A549 (cell line): ENCODE measurements around the gene UBE2E2.

Source experiments
- BHLHE40 ChIP-seq: IDR thresholded peaks from 2 replicates; pipeline ENCODE4 v1.6.1; 2012; ENCODE audit warnings: low read depth, low read length, inconsistent platforms
- CBX2 ChIP-seq: fragments of 200-600 bp; sonication (generic); IDR thresholded peaks from 2 replicates; pipeline ENCODE4 v1.6.1; 2016; ENCODE audit warnings: low read depth, mild to moderate bottlenecking, borderline replicate concordance
- ESRRA ChIP-seq: fragments of 150-350 bp; IDR thresholded peaks from 2 replicates; pipeline ENCODE4 v1.6.1; 2014; ENCODE audit warnings: mild to moderate bottlenecking, low read length, borderline replicate concordance
- FOSL2 ChIP-seq, 2 experiments: fragments of 450-650 bp in 1 of 2; fragments of >200 bp in 1 of 2; sonication (Bioruptor Twin) in 1 of 2; formaldehyde crosslinking; IDR thresholded peaks; 2 replicates each; pipeline versions ENCODE4 v1.5.0 to v1.6.1; 2016 to 2020; ENCODE audit warnings: mild to moderate bottlenecking in 1 of 2, moderate library complexity in 1 of 2
- HEYL ChIP-seq: fragments of 250-450 bp; sonication (Bioruptor Pico); IDR thresholded peaks from 2 replicates; pipeline ENCODE4 v1.8.0; 2021; ENCODE audit warnings: mild to moderate bottlenecking, moderate library complexity
- NPAS2 ChIP-seq: fragments of 250-450 bp; sonication (Bioruptor Pico); IDR thresholded peaks from 2 replicates; pipeline ENCODE4 v1.8.0; 2022; ENCODE audit warnings: mild to moderate bottlenecking, moderate library complexity, borderline replicate concordance
- POLR2A ChIP-seq: IDR thresholded peaks from 2 replicates; pipeline ENCODE4 v1.6.1; 2012; ENCODE audit warnings: mild to moderate bottlenecking, low read length
- TF ChIP-seq, protein P1 (sequence below): fragments of >200 bp; sonication (Bioruptor Twin); formaldehyde crosslinking; IDR thresholded peaks from 3 replicates; pipeline ENCODE4 v1.5.1; 2016
- TF ChIP-seq, protein P2 (sequence below): fragments of 450-650 bp; IDR thresholded peaks from 2 replicates; pipeline ENCODE4 v1.6.1; 2014; ENCODE audit warnings: antibody characterized with exemption
- TF ChIP-seq, protein P3 (sequence below): IDR thresholded peaks from 2 replicates; pipeline ENCODE4 v1.6.1; 2012
- TF ChIP-seq, protein P4 (sequence below): fragments of 200-600 bp; sonication (generic); IDR thresholded peaks from 2 replicates; pipeline ENCODE4 v1.6.1; 2016; ENCODE audit warnings: antibody characterized with exemption, mild to moderate bottlenecking, moderate library complexity

DNA sequence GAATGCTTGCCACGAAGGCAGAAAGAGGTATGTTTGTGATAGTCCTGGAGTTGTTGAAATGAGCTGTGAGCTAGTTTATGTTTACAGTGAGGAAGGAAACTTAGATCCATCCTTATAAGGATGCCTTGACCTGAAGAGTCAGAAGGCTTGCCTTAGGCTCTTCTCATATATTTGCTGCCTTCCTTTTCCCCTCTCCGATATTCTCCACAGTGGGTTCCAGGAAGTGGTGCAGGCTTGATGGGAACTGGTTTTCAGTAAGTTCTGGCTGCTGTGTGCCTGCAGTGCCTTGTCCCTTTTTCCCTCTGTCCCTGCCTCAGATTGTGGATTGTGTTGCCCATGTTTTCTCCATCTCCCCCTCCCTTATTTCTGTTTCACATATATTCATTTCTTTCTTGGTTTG, 315.3 kb downstream of the UBE2E2 start:
- TF ChIP-seq, protein P1, sequence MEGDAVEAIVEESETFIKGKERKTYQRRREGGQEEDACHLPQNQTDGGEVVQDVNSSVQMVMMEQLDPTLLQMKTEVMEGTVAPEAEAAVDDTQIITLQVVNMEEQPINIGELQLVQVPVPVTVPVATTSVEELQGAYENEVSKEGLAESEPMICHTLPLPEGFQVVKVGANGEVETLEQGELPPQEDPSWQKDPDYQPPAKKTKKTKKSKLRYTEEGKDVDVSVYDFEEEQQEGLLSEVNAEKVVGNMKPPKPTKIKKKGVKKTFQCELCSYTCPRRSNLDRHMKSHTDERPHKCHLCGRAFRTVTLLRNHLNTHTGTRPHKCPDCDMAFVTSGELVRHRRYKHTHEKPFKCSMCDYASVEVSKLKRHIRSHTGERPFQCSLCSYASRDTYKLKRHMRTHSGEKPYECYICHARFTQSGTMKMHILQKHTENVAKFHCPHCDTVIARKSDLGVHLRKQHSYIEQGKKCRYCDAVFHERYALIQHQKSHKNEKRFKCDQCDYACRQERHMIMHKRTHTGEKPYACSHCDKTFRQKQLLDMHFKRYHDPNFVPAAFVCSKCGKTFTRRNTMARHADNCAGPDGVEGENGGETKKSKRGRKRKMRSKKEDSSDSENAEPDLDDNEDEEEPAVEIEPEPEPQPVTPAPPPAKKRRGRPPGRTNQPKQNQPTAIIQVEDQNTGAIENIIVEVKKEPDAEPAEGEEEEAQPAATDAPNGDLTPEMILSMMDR: no peak
- TF ChIP-seq BHLHE40 (no peak), POLR2A (no peak), CBX2 (no peak), HEYL (CRISPR knock-in tag) (no peak), ESRRA (no peak), FOSL2 (IDR thresholded peaks at IDR 0.05) (no peak), FOSL2 (CRISPR knock-in tag; IDR thresholded peaks at IDR 0.05) (no peak), NPAS2 (CRISPR knock-in tag) (no peak)
- TF ChIP-seq, protein P2, sequence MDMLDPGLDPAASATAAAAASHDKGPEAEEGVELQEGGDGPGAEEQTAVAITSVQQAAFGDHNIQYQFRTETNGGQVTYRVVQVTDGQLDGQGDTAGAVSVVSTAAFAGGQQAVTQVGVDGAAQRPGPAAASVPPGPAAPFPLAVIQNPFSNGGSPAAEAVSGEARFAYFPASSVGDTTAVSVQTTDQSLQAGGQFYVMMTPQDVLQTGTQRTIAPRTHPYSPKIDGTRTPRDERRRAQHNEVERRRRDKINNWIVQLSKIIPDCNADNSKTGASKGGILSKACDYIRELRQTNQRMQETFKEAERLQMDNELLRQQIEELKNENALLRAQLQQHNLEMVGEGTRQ: no peak
- TF ChIP-seq, protein P3, sequence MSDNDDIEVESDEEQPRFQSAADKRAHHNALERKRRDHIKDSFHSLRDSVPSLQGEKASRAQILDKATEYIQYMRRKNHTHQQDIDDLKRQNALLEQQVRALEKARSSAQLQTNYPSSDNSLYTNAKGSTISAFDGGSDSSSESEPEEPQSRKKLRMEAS: no peak
- TF ChIP-seq, protein P4, sequence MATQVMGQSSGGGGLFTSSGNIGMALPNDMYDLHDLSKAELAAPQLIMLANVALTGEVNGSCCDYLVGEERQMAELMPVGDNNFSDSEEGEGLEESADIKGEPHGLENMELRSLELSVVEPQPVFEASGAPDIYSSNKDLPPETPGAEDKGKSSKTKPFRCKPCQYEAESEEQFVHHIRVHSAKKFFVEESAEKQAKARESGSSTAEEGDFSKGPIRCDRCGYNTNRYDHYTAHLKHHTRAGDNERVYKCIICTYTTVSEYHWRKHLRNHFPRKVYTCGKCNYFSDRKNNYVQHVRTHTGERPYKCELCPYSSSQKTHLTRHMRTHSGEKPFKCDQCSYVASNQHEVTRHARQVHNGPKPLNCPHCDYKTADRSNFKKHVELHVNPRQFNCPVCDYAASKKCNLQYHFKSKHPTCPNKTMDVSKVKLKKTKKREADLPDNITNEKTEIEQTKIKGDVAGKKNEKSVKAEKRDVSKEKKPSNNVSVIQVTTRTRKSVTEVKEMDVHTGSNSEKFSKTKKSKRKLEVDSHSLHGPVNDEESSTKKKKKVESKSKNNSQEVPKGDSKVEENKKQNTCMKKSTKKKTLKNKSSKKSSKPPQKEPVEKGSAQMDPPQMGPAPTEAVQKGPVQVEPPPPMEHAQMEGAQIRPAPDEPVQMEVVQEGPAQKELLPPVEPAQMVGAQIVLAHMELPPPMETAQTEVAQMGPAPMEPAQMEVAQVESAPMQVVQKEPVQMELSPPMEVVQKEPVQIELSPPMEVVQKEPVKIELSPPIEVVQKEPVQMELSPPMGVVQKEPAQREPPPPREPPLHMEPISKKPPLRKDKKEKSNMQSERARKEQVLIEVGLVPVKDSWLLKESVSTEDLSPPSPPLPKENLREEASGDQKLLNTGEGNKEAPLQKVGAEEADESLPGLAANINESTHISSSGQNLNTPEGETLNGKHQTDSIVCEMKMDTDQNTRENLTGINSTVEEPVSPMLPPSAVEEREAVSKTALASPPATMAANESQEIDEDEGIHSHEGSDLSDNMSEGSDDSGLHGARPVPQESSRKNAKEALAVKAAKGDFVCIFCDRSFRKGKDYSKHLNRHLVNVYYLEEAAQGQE: no peak
